GM12872 (cell line): Measurements from ENCODE around the gene NKAIN4.

Source experiments
- CTCF ChIP-seq: IDR thresholded peaks from 3 replicates; pipeline ENCODE4 v1.5.1; 2011; ENCODE audit warnings: low read depth, mild to moderate bottlenecking, low read length, moderate library complexity; ENCODE audit not compliant: insufficient read depth

Gene NKAIN4

GRCh38 chr20:63282946-63283345 lies 28.7 kb upstream of the NKAIN4 start:
- no peak for TF ChIP-seq CTCF

- no peak for TF ChIP-seq CTCF
These were observed 27.7 kb upstream of the NKAIN4 start for GRCh38 chr20:63281742-63282665.

- peak; percentile 35; the same call in 2 of the 3 replicates for TF ChIP-seq CTCF
These were observed 26.8 kb upstream of the NKAIN4 start for GRCh38 chr20:63280929-63281545.

- no peak for TF ChIP-seq CTCF
These were observed 26.1 kb upstream of the NKAIN4 start for GRCh38 chr20:63280371-63280770.

- no peak for TF ChIP-seq CTCF
These were observed 25.7 kb upstream of the NKAIN4 start for GRCh38 chr20:63279931-63280330.

GRCh38 chr20:63278661-63279060 lies 24.4 kb upstream of the NKAIN4 start:
- TF ChIP-seq CTCF, result 0 out of 3 replicates have a peak, but pooled peaks have one; percentile 2

GRCh38 chr20:63277466-63278272 lies 23.4 kb upstream of the NKAIN4 start:
- TF ChIP-seq CTCF, result no peak
